ENCODE results near the gene KANSL1L.

KANSL1L gene

DNA sequence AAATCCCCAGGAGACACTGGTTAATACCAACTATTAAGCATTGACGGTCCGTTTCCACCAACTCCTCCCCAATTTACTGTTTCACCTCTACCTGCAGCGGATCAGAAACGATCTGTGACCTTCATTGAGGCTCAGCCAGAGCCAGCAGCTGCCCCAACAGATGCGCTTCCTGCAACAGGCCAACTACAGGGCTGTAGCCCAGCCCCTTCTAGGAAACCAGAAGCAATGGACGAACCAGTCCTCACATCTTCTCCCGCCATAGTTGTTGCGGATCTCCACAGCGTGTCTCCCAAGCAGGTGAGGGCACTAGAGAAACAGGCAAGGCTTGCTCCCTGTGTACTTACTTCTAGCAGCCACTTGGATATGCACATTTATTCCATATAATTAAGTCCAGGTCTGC is 177.2 kb downstream of the KANSL1L start:
- DNase-seq (ENCODE audit: low read depth in 2 of 2): no peak

- no peak for DNase-seq (ENCODE audit: low read depth in 2 of 2)
These were observed 180.4 kb downstream of the KANSL1L start for GRCh38 chr2:209990838-209991237.

DNA sequence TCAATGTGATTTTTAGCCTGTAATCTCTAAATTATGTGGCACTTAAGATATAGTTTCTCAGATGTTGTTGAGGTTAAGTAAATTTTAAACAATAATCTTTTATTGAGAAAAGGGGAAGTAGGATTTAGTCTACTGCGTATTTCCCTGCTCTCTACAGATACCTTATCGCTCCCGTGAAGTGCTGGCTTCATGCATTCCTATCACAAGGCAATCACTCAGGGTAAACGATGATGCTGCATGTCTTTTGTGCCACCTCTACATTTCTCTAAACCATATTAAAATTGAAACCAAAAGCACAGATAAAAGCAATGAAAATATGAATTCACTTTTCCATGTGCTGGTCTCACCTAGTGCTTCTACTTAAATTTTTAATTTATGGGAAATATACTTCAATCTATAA is 183.2 kb downstream of the KANSL1L start:
- no peak for DNase-seq (ENCODE audit: low read depth in 2 of 2)

- no peak for DNase-seq (ENCODE audit: low read depth in 2 of 2)
These were observed 184.8 kb downstream of the KANSL1L start for GRCh38 chr2:209986415-209986814.

- no peak for DNase-seq (ENCODE audit: low read depth in 2 of 2)
These were observed 185.3 kb downstream of the KANSL1L start for GRCh38 chr2:209985874-209986273.

DNA sequence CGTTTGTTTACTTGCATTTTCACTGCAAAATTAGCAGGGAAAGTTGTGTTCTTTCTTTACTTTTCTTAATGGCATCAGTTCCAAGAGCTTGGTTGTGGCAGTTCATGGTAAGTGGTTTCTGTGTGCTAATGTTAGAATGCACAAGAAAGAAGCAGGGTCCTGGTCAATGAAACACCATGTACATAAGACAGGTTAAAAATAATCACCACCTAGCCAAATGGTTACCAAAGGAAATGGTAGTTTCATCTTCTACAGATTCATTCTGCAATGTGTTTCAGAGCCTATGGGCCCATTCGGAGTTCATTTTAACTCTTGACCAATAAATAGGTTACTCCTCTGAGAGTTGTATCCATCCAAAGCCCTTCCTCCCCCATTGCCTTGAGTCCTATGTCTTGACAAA is 186.9 kb downstream of the KANSL1L start:
- DNase-seq (ENCODE audit: low read depth in 2 of 2): no peak

GRCh38 chr2:209977386-209978239 is 193.6 kb downstream of the KANSL1L start:
- no peak for DNase-seq (ENCODE audit: low read depth in 2 of 2)

DNA sequence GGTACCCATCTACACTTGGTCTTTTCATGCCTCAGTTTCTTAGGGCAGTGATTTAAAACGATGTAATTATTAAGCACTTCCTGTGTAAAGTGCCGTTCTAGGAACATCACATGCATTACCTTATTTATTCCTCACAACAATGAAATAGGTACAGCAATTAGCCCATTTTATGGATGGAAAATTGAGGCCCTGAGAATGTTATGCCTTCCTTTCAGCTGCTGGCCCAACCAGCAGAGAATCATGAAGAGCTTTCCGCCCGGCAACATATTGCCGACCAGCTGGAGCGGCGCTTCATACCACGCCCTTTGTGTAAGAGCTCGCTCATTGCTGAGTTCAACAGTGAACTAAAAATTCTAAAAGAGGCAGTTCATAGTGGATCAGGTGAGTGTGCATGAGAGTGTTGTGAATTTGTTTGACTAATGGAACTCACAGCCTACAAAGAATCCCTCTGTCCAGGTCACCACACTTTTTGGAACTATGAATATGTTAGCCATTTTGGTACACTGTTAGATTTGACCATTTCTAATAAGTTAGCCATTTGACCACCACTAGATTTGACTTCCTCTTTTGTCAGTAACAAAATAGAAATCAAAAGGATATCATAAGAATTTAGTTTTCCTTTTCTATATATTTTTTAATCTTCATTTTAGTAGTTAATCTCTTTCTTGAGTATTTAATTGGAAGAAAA is 194.4 kb downstream of the KANSL1L start:
- no peak for DNase-seq (ENCODE audit: low read depth in 2 of 2)

DNA sequence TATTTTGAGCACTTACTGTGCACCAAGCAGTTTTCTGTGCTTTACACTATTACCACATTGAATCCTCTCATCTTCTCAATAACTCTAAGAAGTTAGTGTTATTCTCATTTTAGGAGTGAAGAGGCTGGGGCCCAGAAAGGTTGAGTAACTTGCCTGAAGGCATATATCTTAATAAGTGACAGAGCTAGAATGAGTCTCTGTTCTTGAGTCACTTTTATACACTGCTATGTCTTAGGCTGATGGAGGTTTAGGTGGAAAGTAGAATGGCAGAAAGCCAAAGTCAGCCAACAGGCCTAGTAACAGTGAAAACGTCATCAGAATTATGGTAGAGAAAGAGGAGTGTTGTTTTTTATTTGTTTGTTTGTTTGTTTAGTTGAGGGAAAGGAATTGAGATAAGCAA is 196.6 kb downstream of the KANSL1L start:
- no peak for DNase-seq (ENCODE audit: low read depth in 2 of 2)

DNA sequence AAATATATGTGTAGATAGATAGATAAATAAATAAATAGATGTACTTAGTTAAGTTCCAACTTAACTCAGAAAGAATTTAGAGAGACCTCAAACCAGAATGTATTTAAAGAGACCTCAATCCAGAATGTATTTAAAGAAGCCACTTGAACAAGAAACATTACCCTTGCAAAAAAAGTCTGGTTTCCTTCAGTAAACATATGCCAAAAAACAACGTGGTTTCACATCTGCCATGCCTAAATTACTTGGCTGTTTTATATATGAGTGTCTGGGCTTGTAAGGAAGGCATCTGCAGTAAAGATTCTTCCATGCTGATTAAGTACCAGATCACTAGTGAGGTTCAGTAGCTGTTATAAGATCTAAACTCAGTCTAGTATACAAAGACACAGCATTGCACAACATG is 197.9 kb downstream of the KANSL1L start:
- no peak for DNase-seq (ENCODE audit: low read depth in 2 of 2)

Data from stimulated activated CD4-positive, alpha-beta T cell treated with anti-CD3 and anti-CD28 coated beads, Interleukin-12 subunit alpha, Interleukin-12 subunit beta, amount 100 ng/mL, for 24 hours (primary cell).